MCF 10A (cell line): ENCODE data around the gene FMO3. TPM values are rescaled to one million over a fixed set of nuclear protein-coding genes. Genes with fewer than 3 reads are reported as not detected.

Experiments used
- BruUV-seq: library from RNA; stranded (reverse); fragments of 400-500 nt; replicated peaks from 2 replicates; lab custom pipeline; 2021; lab: Mats Ljungman, UMichigan
- CTCF ChIA-PET: fragments of 300-600 bp; sonication (Branson Sonifier 250); formaldehyde crosslinking; extraction: SDS; loops from one replicate; lab custom pipeline; 2021; ENCODE audit warnings: antibody characterized with exemption, inconsistent platforms; lab: Yijun Ruan, JAX
- POLR2A ChIA-PET: fragments of 300-600, 350-650 bp; sonication (Branson Sonifier 250); formaldehyde crosslinking; extraction: SDS; loops from one replicate; lab custom pipeline; 2020; ENCODE audit warnings: antibody characterized with exemption, inconsistent platforms; lab: Yijun Ruan, JAX
- DNase-seq: peaks from one replicate; pipeline ENCODE4 v3.0.0-alpha.2; 2018; ENCODE audit not compliant: unreplicated experiment
- H3K27ac Mint-ChIP-seq: one replicate; pipeline ENCODE4 v1.8.0; 2022; ENCODE audit warnings: mild to moderate bottlenecking, low read depth, mixed read lengths; ENCODE audit not compliant: unreplicated experiment
- H3K27me3 Mint-ChIP-seq: one replicate; pipeline ENCODE4 v1.8.0; 2022; ENCODE audit warnings: mixed read lengths; ENCODE audit not compliant: insufficient read depth, unreplicated experiment
- H3K36me3 Mint-ChIP-seq: one replicate; pipeline ENCODE4 v1.8.0; 2022; ENCODE audit warnings: mild to moderate bottlenecking, moderate library complexity, mixed read lengths; ENCODE audit not compliant: insufficient read depth, unreplicated experiment
- H3K4me1 Mint-ChIP-seq: one replicate; pipeline ENCODE4 v1.8.0; 2022; ENCODE audit warnings: mixed read lengths; ENCODE audit not compliant: insufficient read depth, unreplicated experiment
- H3K4me3 Mint-ChIP-seq: one replicate; pipeline ENCODE4 v1.8.0; 2022; ENCODE audit warnings: mild to moderate bottlenecking, moderate library complexity, mixed read lengths; ENCODE audit not compliant: unreplicated experiment
- H3K9me3 Mint-ChIP-seq: one replicate; pipeline ENCODE4 v1.8.0; 2022; ENCODE audit warnings: mixed read lengths; ENCODE audit not compliant: unreplicated experiment
- CTCF ChIP-seq: fragments of 200-600 bp; IDR thresholded peaks from one replicate; pipeline ENCODE4 v1.8.0; 2022; ENCODE audit warnings: antibody characterized with exemption, mild to moderate bottlenecking; ENCODE audit not compliant: unreplicated experiment
- intact Hi-C: fragments of 100-400 bp; cut with micrococcal nuclease; formaldehyde crosslinking; loops from 2 replicates; pipeline ENCODE4 v1.14.1; 2022
- total RNA-seq: library from RNA; stranded (reverse); gene quantifications from 2 replicates; pipeline ENCODE4 v1.2.3, GENCODE V29; 2022

FMO3 gene
- total RNA-seq, 1 experiment from 2014 or later, result not detected

- intact Hi-C loops, result no loop called here
- BruUV-seq, result no TSS peak
- Mint-ChIP-seq H3K4me1 (no peaks in the 10 kb centered on the region), H3K27ac (no peak overlapping the region), H3K9me3 (no peaks in the 10 kb centered on the region), H3K36me3 (no peaks in the 10 kb centered on the region), H3K4me3 (no peak overlapping the region), H3K27me3 (peaks cover 9% of the 10 kb centered on the region)
- CTCF ChIA-PET, result interaction anchor here (0.6 to 0.7 kb wide), 2 partner anchors 119 to 166 kb away, joined by 3 to 5 read pairs; no protein-coding TSS in a partner anchor
- POLR2A ChIA-PET, result no interaction called here
- no peak for DNase-seq
- TF ChIP-seq CTCF, result no peak
Measured at GRCh38 chr1:171107969-171108368, 17.3 kb downstream of the FMO3 start.

GRCh38 chr1:171109966-171110365, 19.3 kb downstream of the FMO3 start:
- Mint-ChIP-seq H3K4me1 (no peaks in the 10 kb centered on the region), H3K27ac (no peak overlapping the region), H3K4me3 (no peak overlapping the region), H3K27me3 (peaks cover 21% of the 10 kb centered on the region), H3K36me3 (no peaks in the 10 kb centered on the region), H3K9me3 (no peaks in the 10 kb centered on the region)
- no TSS peak for BruUV-seq
- TF ChIP-seq CTCF, result no peak
- ChIA-PET POLR2A (no interaction called here), CTCF (interaction anchor here (0.9 kb wide), 1 partner anchor 116 kb away, joined by 3 read pairs; no protein-coding TSS in a partner anchor)
- intact Hi-C loops, result no loop called here
- no peak for DNase-seq

- no peak overlapping the region for H3K27ac Mint-ChIP-seq
- H3K4me1 Mint-ChIP-seq, result no peaks in the 10 kb centered on the region
- no peak overlapping the region for H3K4me3 Mint-ChIP-seq
- H3K27me3 Mint-ChIP-seq, result peaks cover 24% of the 10 kb centered on the region
- no peaks in the 10 kb centered on the region for H3K9me3 Mint-ChIP-seq
- TF ChIP-seq CTCF, result no peak
- DNase-seq, result no peak
- BruUV-seq, result no TSS peak
- no peaks in the 10 kb centered on the region for H3K36me3 Mint-ChIP-seq
- POLR2A ChIA-PET, result no interaction called here
- intact Hi-C loops, result no loop called here
- CTCF ChIA-PET, result interaction anchor here (0.7 to 1.8 kb wide), 4 partner anchors 11 to 115 kb away, joined by 3 to 4 read pairs (median 3); no protein-coding TSS in a partner anchor
Measured at GRCh38 chr1:171110621-171111326, 20.1 kb downstream of the FMO3 start.

- CTCF ChIA-PET, result interaction anchor here (0.5 to 1.8 kb wide), 2 partner anchors 31 to 146 kb away, joined by 3 to 4 read pairs; no protein-coding TSS in a partner anchor
- DNase-seq, result no peak
- no peak overlapping the region for H3K27ac Mint-ChIP-seq
- H3K4me3 Mint-ChIP-seq, result no peak overlapping the region
- no peaks in the 10 kb centered on the region for H3K4me1 Mint-ChIP-seq
- peaks cover 24% of the 10 kb centered on the region for H3K27me3 Mint-ChIP-seq
- BruUV-seq, result no TSS peak
- intact Hi-C loops, result no loop called here
- no peak for TF ChIP-seq CTCF
- H3K9me3 Mint-ChIP-seq, result no peaks in the 10 kb centered on the region
- POLR2A ChIA-PET, result no interaction called here
- no peaks in the 10 kb centered on the region for H3K36me3 Mint-ChIP-seq
Measured at GRCh38 chr1:171112119-171112518, 21.4 kb downstream of the FMO3 start.
